ENCODE results near the gene AATK. TPM values are rescaled to one million over a fixed set of nuclear protein-coding genes. Genes with fewer than 3 reads are reported as not detected.

AATK gene
- total and polyA plus RNA-seq, 10 donors: 2.5 to 69.5 (median 20.1) TPM

GRCh38 chr17:81127526-81128177, 38.4 kb downstream of the AATK start:
- Histone ChIP-seq H3K27ac (no peak overlapping the region), H3K4me3 (no peak overlapping the region), H3K4me1 (peaks cover 0 to 5% (median 2%) of the 10 kb centered on the region in 6 donors), H3K9me3 (no peaks in the 10 kb centered on the region), H3K27me3 (replicated peaks in 1 of 7) (peaks cover 0 to 3% (median 0%) of the 10 kb centered on the region in 7 donors), H3K36me3 (peaks cover 0 to 78% (median 0%) of the 10 kb centered on the region in 6 donors)
- intact Hi-C loops (cut with DNase I; ENCODE audit: low total_unique reads): no loop called here
- TF ChIP-seq POLR2AphosphoS5 (IDR thresholded peaks at IDR 0.05) (no peak), POLR2A (IDR thresholded peaks at IDR 0.05) (no peak)
- TF ChIP-seq, protein P1, sequence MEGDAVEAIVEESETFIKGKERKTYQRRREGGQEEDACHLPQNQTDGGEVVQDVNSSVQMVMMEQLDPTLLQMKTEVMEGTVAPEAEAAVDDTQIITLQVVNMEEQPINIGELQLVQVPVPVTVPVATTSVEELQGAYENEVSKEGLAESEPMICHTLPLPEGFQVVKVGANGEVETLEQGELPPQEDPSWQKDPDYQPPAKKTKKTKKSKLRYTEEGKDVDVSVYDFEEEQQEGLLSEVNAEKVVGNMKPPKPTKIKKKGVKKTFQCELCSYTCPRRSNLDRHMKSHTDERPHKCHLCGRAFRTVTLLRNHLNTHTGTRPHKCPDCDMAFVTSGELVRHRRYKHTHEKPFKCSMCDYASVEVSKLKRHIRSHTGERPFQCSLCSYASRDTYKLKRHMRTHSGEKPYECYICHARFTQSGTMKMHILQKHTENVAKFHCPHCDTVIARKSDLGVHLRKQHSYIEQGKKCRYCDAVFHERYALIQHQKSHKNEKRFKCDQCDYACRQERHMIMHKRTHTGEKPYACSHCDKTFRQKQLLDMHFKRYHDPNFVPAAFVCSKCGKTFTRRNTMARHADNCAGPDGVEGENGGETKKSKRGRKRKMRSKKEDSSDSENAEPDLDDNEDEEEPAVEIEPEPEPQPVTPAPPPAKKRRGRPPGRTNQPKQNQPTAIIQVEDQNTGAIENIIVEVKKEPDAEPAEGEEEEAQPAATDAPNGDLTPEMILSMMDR (IDR thresholded peaks at IDR 0.05 in 8 of 11, conservative IDR thresholded peaks at IDR 0.05 in 3 of 11): no peak
- WGBS, 5 donors: 80 to 92% (median 84%) methylated on average over 22 to 25 of the region's 25 CpGs
- DNase-seq: no peak

- DNase-seq: no peak
- no peaks in the 10 kb centered on the region for H3K4me1 ChIP-seq
- H3K27me3 ChIP-seq (replicated peaks in 1 of 7): peaks cover 0 to 4% (median 0%) of the 10 kb centered on the region in 7 donors
- peaks cover 0 to 84% (median 2%) of the 10 kb centered on the region in 6 donors for H3K36me3 ChIP-seq
- no peaks in the 10 kb centered on the region for H3K9me3 ChIP-seq
- TF ChIP-seq, protein P1 (IDR thresholded peaks at IDR 0.05 in 8 of 11, conservative IDR thresholded peaks at IDR 0.05 in 3 of 11): no peak
- no peak for TF ChIP-seq POLR2A (IDR thresholded peaks at IDR 0.05)
- TF ChIP-seq POLR2AphosphoS5 (IDR thresholded peaks at IDR 0.05): no peak
- no peak overlapping the region for H3K4me3 ChIP-seq
- intact Hi-C loops (cut with DNase I; ENCODE audit: low total_unique reads): no loop called here
- whole genome bisulfite sequencing, 5 donors: 49 to 100% (median 66%) methylated on average over 1 to 5 of the region's 5 CpGs
- H3K27ac ChIP-seq: no peak overlapping the region
These were observed 38.9 kb downstream of the AATK start for GRCh38 chr17:81127133-81127455.

DNA sequence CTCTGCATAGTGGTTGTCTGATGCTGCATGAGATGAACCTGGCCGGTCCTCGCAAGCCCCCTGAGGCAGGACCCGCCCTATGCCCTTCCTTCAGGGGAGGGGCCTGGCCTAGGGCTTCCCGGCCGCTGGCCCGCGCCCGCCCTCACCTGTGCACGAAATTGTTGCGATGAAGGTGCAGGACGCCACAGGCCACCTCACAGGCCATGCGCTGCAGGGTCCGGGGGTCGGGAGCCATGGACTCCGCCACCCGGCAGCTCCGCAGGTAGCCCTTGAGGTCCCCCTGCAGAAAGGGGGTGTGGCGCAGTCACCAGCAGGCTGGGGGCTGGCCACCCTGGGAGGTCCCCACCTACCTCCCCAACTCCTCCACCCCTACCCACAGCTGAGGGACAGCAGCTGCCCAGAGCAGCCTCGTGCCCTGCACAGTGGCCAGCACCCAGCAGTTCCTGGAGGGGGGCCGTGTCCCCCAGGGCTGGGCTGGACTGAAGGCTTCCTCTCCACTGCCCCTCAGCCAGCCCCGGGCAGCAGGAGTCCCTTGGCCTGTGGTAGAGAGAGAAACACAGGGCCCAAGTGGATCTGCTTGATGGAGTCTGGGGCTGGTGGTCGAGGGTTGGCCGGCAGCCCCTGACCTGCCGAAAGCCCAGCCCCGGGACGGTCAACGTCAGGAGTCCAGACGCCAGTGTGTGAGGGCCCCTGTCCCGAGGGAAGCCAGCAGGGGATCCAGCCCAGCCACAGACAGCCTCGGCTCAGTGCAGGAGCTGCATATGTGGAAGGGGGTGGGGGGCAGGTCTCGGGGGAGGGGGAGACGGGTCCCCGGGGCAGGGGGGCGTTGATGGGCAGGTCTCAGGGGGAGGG, 39.5 kb downstream of the AATK start:
- no peak for TF ChIP-seq POLR2A (IDR thresholded peaks at IDR 0.05)
- TF ChIP-seq, protein P1 (IDR thresholded peaks at IDR 0.05 in 8 of 11, conservative IDR thresholded peaks at IDR 0.05 in 3 of 11): no peak
- TF ChIP-seq POLR2AphosphoS5 (IDR thresholded peaks at IDR 0.05): no peak
- WGBS, 5 donors: 79 to 97% (median 88%) methylated on average over 14 to 34 of the region's 34 CpGs
- H3K36me3 ChIP-seq: peaks cover 0 to 90% (median 4%) of the 10 kb centered on the region in 6 donors
- H3K4me1 ChIP-seq: no peaks in the 10 kb centered on the region
- H3K4me3 ChIP-seq: no peak overlapping the region
- no peak overlapping the region for H3K27ac ChIP-seq
- no peak for DNase-seq
- intact Hi-C loops (cut with DNase I; ENCODE audit: low total_unique reads): no loop called here
- peaks cover 0 to 4% (median 0%) of the 10 kb centered on the region in 7 donors for H3K27me3 ChIP-seq (replicated peaks in 1 of 7)
- no peaks in the 10 kb centered on the region for H3K9me3 ChIP-seq

DNA sequence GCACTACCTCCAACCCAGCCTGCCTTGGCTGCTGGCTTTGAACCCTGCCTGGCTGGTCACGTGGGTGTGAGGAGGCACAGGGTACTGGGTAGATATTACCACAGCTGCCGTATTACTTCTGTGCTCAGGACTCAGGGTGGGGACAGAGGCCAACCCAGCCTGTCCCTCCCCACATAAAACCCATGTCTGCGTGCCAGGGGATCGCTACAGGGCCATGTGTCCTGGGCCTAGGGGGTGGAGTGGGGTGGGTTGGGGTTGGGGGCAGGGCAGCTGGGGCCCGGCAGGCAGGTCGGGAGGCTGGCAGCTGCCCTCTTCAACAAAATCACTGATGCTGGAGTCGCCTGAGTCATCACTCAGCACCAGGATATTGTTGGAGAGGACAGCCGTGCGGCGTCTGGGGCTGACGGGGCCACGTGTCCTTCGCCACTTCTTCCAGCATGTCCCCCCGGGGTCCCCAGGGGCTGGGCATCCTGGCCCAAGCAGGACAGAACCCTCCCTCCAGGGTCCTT, 40.4 kb downstream of the AATK start:
- intact Hi-C loops (cut with DNase I; ENCODE audit: low total_unique reads): no loop called here
- 82 to 91% (median 86%) methylated on average over 9 to 14 of the region's 14 CpGs for WGBS, 5 donors
- Histone ChIP-seq H3K27me3 (replicated peaks in 1 of 7) (peaks cover 0 to 4% (median 0%) of the 10 kb centered on the region in 7 donors), H3K36me3 (peaks cover 0 to 93% (median 7%) of the 10 kb centered on the region in 6 donors), H3K4me1 (no peaks in the 10 kb centered on the region), H3K27ac (no peak overlapping the region), H3K4me3 (no peak overlapping the region), H3K9me3 (no peaks in the 10 kb centered on the region)
- DNase-seq: no peak
- no peak for TF ChIP-seq POLR2A (IDR thresholded peaks at IDR 0.05)
- TF ChIP-seq, protein P1 (IDR thresholded peaks at IDR 0.05 in 8 of 11, conservative IDR thresholded peaks at IDR 0.05 in 3 of 11): no peak
